Ishikawa (cell line): ENCODE results near the gene CCL19.

ENCODE experiments used
- CEBPB ChIP-seq: IDR thresholded peaks from 2 replicates; pipeline ENCODE4 v1.6.1; 2012
- CREB1 ChIP-seq: IDR thresholded peaks from 2 replicates; pipeline ENCODE4 v1.6.1; 2012; ENCODE audit warnings: low read depth
- EGR1 ChIP-seq: IDR thresholded peaks from 2 replicates; pipeline ENCODE4 v1.6.1; 2012
- EP300 ChIP-seq: IDR thresholded peaks from 2 replicates; pipeline ENCODE4 v1.6.1; 2012; ENCODE audit warnings: borderline replicate concordance
- FOXM1 ChIP-seq: IDR thresholded peaks from 2 replicates; pipeline ENCODE4 v1.6.1; 2012; ENCODE audit warnings: low read depth, borderline replicate concordance
- MAX ChIP-seq: IDR thresholded peaks from 2 replicates; pipeline ENCODE4 v1.6.1; 2012
- NFIC ChIP-seq: IDR thresholded peaks from 2 replicates; pipeline ENCODE4 v1.6.1; 2012
- RAD21 ChIP-seq: IDR thresholded peaks from 2 replicates; pipeline ENCODE4 v1.6.1; 2012; ENCODE audit warnings: low read depth
- REST ChIP-seq: IDR thresholded peaks from 2 replicates; pipeline ENCODE4 v1.6.1; 2012; ENCODE audit warnings: low read depth, mild to moderate bottlenecking
- TAF1 ChIP-seq: IDR thresholded peaks from 2 replicates; pipeline ENCODE4 v1.6.1; 2012; ENCODE audit warnings: low read depth, mild to moderate bottlenecking
- TCF12 ChIP-seq: IDR thresholded peaks from 2 replicates; pipeline ENCODE4 v1.6.1; 2012; ENCODE audit warnings: low read depth
- TEAD4 ChIP-seq: IDR thresholded peaks from 2 replicates; pipeline ENCODE4 v1.6.1; 2012
- USF1 ChIP-seq: IDR thresholded peaks from 2 replicates; pipeline ENCODE4 v1.6.1; 2012
- YY1 ChIP-seq: IDR thresholded peaks from 2 replicates; pipeline ENCODE4 v1.6.1; 2012; ENCODE audit warnings: low read depth
- ZBTB7A ChIP-seq: IDR thresholded peaks from 2 replicates; pipeline ENCODE4 v1.6.1; 2012; ENCODE audit warnings: low read depth

Gene CCL19

GRCh38 chr9:34647651-34648050 lies 43.4 kb downstream of the CCL19 start:
- TF ChIP-seq EP300 (no peak), TEAD4 (no peak), NFIC (no peak), REST (no peak), EGR1 (no peak), RAD21 (no peak)

- TF ChIP-seq RAD21 (no peak), EP300 (no peak), YY1 (no peak), EGR1 (no peak)
Measured at GRCh38 chr9:34647084-34647403, 44.0 kb downstream of the CCL19 start.

- TF ChIP-seq TEAD4, result peak; percentile 35; the same call in 1 of the 2 replicates
- TF ChIP-seq TAF1, result peak; percentile 69
- no peak for TF ChIP-seq CREB1
- TF ChIP-seq YY1, result 0 out of 2 replicates have a peak, but pooled peaks have one; percentile 19
- no peak for TF ChIP-seq RAD21
- TF ChIP-seq ZBTB7A, result peak; percentile 72; the same call in 1 of the 2 replicates
- TF ChIP-seq MAX, result peak; percentile 78
- peak; percentile 61; the same call in 1 of the 2 replicates for TF ChIP-seq TCF12
- TF ChIP-seq FOXM1, result no peak
- TF ChIP-seq EGR1, result no peak
- peak; percentile 54 for TF ChIP-seq NFIC
- TF ChIP-seq EP300, result no peak
- no peak for TF ChIP-seq REST
- peak; percentile 99 for TF ChIP-seq USF1
Measured at GRCh38 chr9:34646211-34647083, 44.6 kb downstream of the CCL19 start, which contains the start of gene GALT. Gene GALT (plus strand): TSS chr9:34646675. CDS start chr9:34646705, 30 bp downstream.

- no peak for TF ChIP-seq ZBTB7A
- TF ChIP-seq FOXM1, result no peak
- no peak for TF ChIP-seq CREB1
- no peak for TF ChIP-seq CEBPB
- no peak for TF ChIP-seq TCF12
- no peak for TF ChIP-seq NFIC
- no peak for TF ChIP-seq MAX
- no peak for TF ChIP-seq TAF1
- no peak for TF ChIP-seq TEAD4
- TF ChIP-seq REST, result no peak
- TF ChIP-seq EGR1, result no peak
- TF ChIP-seq YY1, result no peak
- no peak for TF ChIP-seq EP300
- TF ChIP-seq USF1, result no peak
- no peak for TF ChIP-seq RAD21
Measured at GRCh38 chr9:34644766-34645314, 46.2 kb downstream of the CCL19 start.
